Panc1 (cell line): ENCODE results near the gene TARBP1. TPM values are rescaled to one million over a fixed set of nuclear protein-coding genes. Genes with fewer than 3 reads are reported as not detected.

Source experiments
- ATAC-seq: fragments of 200-7000 bp; cut with Tn5 transposase; 2 replicates; pipeline ENCODE4 v1.9.1; 2020; ENCODE audit warnings: mild to moderate bottlenecking, moderate library complexity
- BruUV-seq: library from RNA; stranded (reverse); fragments of 400-500 nt; replicated peaks from 2 replicates; lab custom pipeline; 2021; lab: Mats Ljungman, UMichigan
- CTCF ChIA-PET: fragments of 300-600 bp; sonication (Branson Sonifier 250); formaldehyde crosslinking; loops from one replicate; lab custom pipeline; 2022; ENCODE audit warnings: antibody characterized with exemption; lab: Charles Lee
- POLR2A ChIA-PET: fragments of 300-600 bp; sonication (Branson Sonifier 250); formaldehyde crosslinking; loops from one replicate; lab custom pipeline; 2022; ENCODE audit warnings: antibody characterized with exemption; lab: Charles Lee
- DNase-seq: peaks from one replicate; pipeline ENCODE4 v3.0.0-alpha.2; 2010; ENCODE audit warnings: low read depth, low spot score
- H3K27ac ChIP-seq: 2 replicates; pipeline ENCODE4 v1.5.1; 2011; ENCODE audit warnings: mild to moderate bottlenecking, low read length, inconsistent platforms
- H3K27me3 ChIP-seq: fragments of 200-500 bp; sonication (Bioruptor generic); 2 replicates; pipeline ENCODE4 v1.6.0; 2014; ENCODE audit warnings: low read length, inconsistent platforms; ENCODE audit not compliant: control insufficient read depth, insufficient read depth
- H3K36me3 ChIP-seq: fragments of 200-500 bp; sonication (Bioruptor generic); 2 replicates; pipeline ENCODE4 v1.5.1; 2014; ENCODE audit warnings: inconsistent platforms, mild to moderate bottlenecking, low read length, moderate library complexity; ENCODE audit not compliant: control insufficient read depth, insufficient read depth
- H3K4me1 ChIP-seq: 2 replicates; pipeline ENCODE4 v1.5.1; 2011; ENCODE audit warnings: inconsistent platforms, mild to moderate bottlenecking, low read length, moderate library complexity; ENCODE audit not compliant: control insufficient read depth, insufficient read depth
- H3K4me3 ChIP-seq, 2 experiments: 2 replicates each; pipeline ENCODE4 v1.5.1; 2011 to 2012; ENCODE audit warnings: low read depth in 2 of 2, low read length in 2 of 2, mild to moderate bottlenecking in 2 of 2, inconsistent platforms in 1 of 2, moderate library complexity in 1 of 2
- H3K9me3 ChIP-seq: fragments of 200-500 bp; sonication (Bioruptor generic); 2 replicates; pipeline ENCODE4 v1.5.1; 2014; ENCODE audit warnings: low read depth, mild to moderate bottlenecking, inconsistent platforms, low read length, moderate library complexity; ENCODE audit not compliant: control insufficient read depth, insufficient read depth
- POLR2AphosphoS5 ChIP-seq: IDR thresholded peaks from 2 replicates; pipeline ENCODE4 v1.6.1; 2012; ENCODE audit warnings: mild to moderate bottlenecking, low read depth, low read length, moderate library complexity
- SIN3A ChIP-seq: IDR thresholded peaks from 2 replicates; pipeline ENCODE4 v1.6.1; 2012; ENCODE audit warnings: low read depth, mild to moderate bottlenecking, low read length, moderate library complexity, borderline replicate concordance; ENCODE audit not compliant: insufficient read depth
- TCF7L2 ChIP-seq: IDR thresholded peaks from 2 replicates; pipeline ENCODE4 v1.6.1; 2011; ENCODE audit warnings: mild to moderate bottlenecking, low read depth, low read length, inconsistent platforms
- in situ Hi-C: cut with HindIII; loops from 2 replicates; pipeline ENCODE4 v1.10.0; 2016; ENCODE audit warnings: low sequenced_read_pairs, low pct_unique_long_range_greater_than_20kb
- intact Hi-C: fragments of 100-400 bp; cut with micrococcal nuclease; formaldehyde crosslinking; loops from one replicate; pipeline ENCODE4 v1.10.0; 2022; ENCODE audit not compliant: unreplicated experiment
- total RNA-seq: library from RNA; stranded (reverse); gene quantifications from one replicate; pipeline ENCODE4 v1.2.1, GENCODE V29; 2021; ENCODE audit not compliant: unreplicated experiment
- TF ChIP-seq, protein P1 (sequence below): fragments of 450-650 bp; IDR thresholded peaks from 2 replicates; pipeline ENCODE4 v1.5.1; 2017; ENCODE audit warnings: mild to moderate bottlenecking
- TF ChIP-seq, protein P2 (sequence below), 2 experiments: IDR thresholded peaks; 2 replicates each; pipeline ENCODE4 v1.6.1; 2011 to 2012; ENCODE audit warnings: low read depth in 2 of 2, control low read depth in 1 of 2, low read length in 1 of 2, mild to moderate bottlenecking in 1 of 2, moderate library complexity in 1 of 2; ENCODE audit not compliant: insufficient read depth in 1 of 2

Gene TARBP1
- total RNA-seq, 1 experiment from 2014 or later: 45.0 TPM

DNA sequence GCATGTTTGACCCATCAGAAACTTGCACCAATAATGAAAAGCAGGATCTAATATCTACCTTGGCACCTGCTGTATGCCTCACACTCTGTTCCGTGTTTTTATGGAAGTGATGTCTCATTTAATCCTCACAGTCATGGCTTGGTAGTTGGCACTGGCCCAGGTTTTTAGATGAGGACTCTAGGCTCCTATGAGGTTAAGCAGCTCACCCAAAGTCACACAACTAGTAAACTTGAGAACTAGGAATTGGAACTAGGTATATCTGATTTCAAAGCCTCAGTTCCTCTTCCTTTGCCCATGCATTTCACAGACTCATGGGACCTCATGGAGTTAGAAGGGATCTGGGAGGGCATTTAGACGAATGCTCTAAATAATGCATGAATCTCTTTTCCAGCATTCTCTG lies 21.3 kb upstream of the TARBP1 start:
- H3K4me1 ChIP-seq: peaks cover 37% of the 10 kb centered on the region
- ATAC-seq: no peak
- in situ Hi-C loops: no loop called here
- ChIA-PET CTCF (interaction anchor here (1.4 kb wide), 1 partner anchor 98 kb away, joined by 5 read pairs; no protein-coding TSS in a partner anchor), POLR2A (interaction anchor here (0.6 kb wide), 1 partner anchor 99 kb away, joined by 4 read pairs; no protein-coding TSS in a partner anchor)
- no peaks in the 10 kb centered on the region for H3K27me3 ChIP-seq
- H3K4me3 ChIP-seq: no peak overlapping the region
- H3K9me3 ChIP-seq: no peaks in the 10 kb centered on the region
- TF ChIP-seq, protein P1, sequence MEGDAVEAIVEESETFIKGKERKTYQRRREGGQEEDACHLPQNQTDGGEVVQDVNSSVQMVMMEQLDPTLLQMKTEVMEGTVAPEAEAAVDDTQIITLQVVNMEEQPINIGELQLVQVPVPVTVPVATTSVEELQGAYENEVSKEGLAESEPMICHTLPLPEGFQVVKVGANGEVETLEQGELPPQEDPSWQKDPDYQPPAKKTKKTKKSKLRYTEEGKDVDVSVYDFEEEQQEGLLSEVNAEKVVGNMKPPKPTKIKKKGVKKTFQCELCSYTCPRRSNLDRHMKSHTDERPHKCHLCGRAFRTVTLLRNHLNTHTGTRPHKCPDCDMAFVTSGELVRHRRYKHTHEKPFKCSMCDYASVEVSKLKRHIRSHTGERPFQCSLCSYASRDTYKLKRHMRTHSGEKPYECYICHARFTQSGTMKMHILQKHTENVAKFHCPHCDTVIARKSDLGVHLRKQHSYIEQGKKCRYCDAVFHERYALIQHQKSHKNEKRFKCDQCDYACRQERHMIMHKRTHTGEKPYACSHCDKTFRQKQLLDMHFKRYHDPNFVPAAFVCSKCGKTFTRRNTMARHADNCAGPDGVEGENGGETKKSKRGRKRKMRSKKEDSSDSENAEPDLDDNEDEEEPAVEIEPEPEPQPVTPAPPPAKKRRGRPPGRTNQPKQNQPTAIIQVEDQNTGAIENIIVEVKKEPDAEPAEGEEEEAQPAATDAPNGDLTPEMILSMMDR: no peak
- TF ChIP-seq TCF7L2: no peak
- TF ChIP-seq, protein P2, sequence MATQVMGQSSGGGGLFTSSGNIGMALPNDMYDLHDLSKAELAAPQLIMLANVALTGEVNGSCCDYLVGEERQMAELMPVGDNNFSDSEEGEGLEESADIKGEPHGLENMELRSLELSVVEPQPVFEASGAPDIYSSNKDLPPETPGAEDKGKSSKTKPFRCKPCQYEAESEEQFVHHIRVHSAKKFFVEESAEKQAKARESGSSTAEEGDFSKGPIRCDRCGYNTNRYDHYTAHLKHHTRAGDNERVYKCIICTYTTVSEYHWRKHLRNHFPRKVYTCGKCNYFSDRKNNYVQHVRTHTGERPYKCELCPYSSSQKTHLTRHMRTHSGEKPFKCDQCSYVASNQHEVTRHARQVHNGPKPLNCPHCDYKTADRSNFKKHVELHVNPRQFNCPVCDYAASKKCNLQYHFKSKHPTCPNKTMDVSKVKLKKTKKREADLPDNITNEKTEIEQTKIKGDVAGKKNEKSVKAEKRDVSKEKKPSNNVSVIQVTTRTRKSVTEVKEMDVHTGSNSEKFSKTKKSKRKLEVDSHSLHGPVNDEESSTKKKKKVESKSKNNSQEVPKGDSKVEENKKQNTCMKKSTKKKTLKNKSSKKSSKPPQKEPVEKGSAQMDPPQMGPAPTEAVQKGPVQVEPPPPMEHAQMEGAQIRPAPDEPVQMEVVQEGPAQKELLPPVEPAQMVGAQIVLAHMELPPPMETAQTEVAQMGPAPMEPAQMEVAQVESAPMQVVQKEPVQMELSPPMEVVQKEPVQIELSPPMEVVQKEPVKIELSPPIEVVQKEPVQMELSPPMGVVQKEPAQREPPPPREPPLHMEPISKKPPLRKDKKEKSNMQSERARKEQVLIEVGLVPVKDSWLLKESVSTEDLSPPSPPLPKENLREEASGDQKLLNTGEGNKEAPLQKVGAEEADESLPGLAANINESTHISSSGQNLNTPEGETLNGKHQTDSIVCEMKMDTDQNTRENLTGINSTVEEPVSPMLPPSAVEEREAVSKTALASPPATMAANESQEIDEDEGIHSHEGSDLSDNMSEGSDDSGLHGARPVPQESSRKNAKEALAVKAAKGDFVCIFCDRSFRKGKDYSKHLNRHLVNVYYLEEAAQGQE (IDR thresholded peaks at IDR 0.05; ENCODE audit: insufficient read depth in 1 of 2, low read depth in 2 of 2, low read length in 1 of 2): no peak
- no peak for TF ChIP-seq SIN3A
- TF ChIP-seq POLR2AphosphoS5: no peak
- no TSS peak for BruUV-seq
- intact Hi-C loops: no loop called here
- DNase-seq: no peak
- peak overlapping the region; percentile 98 for H3K27ac ChIP-seq
- H3K36me3 ChIP-seq: no peaks in the 10 kb centered on the region

DNA sequence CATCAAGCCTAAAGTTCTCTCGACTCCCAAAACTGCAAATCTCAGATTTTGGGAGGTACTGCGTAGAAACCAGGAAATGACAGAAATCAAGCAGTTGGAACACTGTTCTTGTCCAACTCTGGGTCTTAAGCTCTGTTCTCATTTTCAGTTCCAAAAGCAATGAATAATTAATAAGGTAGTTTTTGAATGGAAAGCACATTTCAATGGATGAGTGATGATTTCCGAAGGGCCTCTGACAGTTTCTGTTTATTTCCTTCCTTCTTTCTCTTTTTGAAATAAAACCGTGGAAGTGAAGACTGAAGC lies 20.9 kb upstream of the TARBP1 start:
- no TSS peak for BruUV-seq
- H3K27ac ChIP-seq: peak overlapping the region; percentile 98

More for the DNA sequence above, 20.9 kb upstream of the TARBP1 start:
- H3K27me3 ChIP-seq: no peaks in the 10 kb centered on the region
- ATAC-seq (no peak), DNase-seq (no peak)
- peaks cover 41% of the 10 kb centered on the region for H3K4me1 ChIP-seq
- in situ Hi-C loops (no loop called here), intact Hi-C loops (loop anchor here (2.0 to 10.0 kb wide), 5 partner anchors 101 to 593 kb away; no protein-coding TSS in a partner anchor)
- peak overlapping the region; percentile 6 to 35; a peak in 3 of 4 replicates for H3K4me3 ChIP-seq
- CTCF ChIA-PET: interaction anchor here (0.5 to 1.7 kb wide), 5 partner anchors 98 to 589 kb away, joined by 3 to 11 read pairs (median 5); no protein-coding TSS in a partner anchor
- no peak for TF ChIP-seq POLR2AphosphoS5
- no peaks in the 10 kb centered on the region for H3K36me3 ChIP-seq
- POLR2A ChIA-PET: interaction anchor here (0.9 to 1.3 kb wide), 2 partner anchors 102 to 104 kb away, joined by 3 to 7 read pairs; no protein-coding TSS in a partner anchor
- H3K9me3 ChIP-seq: no peaks in the 10 kb centered on the region
